Glomerular visceral epithelial cell (primary cell): ENCODE results near the gene ROR1.
A peak's percentile ranks its signal among the peaks of the same experiment; 100 is the strongest.

Experiments
- DNase-seq: peaks from one replicate; pipeline ENCODE4 v3.0.0-alpha.2; 2016; ENCODE audit errors: extremely low spot score

Gene ROR1

GRCh38 chr1:63935143-63935542 lies 161.3 kb downstream of the ROR1 start:
- peak; percentile 57 for DNase-seq

- peak; percentile 30 for DNase-seq
Observed at GRCh38 chr1:63935553-63935952, 161.7 kb downstream of the ROR1 start.

- DNase-seq = peak; percentile 66
Observed at GRCh38 chr1:63936276-63936675, 162.5 kb downstream of the ROR1 start.

GRCh38 chr1:63936801-63937200 lies 163.0 kb downstream of the ROR1 start:
- DNase-seq = no peak

GRCh38 chr1:63937461-63938022 lies 163.7 kb downstream of the ROR1 start:
- DNase-seq = no peak

GRCh38 chr1:63940440-63940839 lies 166.6 kb downstream of the ROR1 start:
- DNase-seq = no peak

- DNase-seq = no peak
Observed at GRCh38 chr1:63943393-63943792, 169.6 kb downstream of the ROR1 start.

- no peak for DNase-seq
Observed at GRCh38 chr1:63945943-63946342, 172.1 kb downstream of the ROR1 start.

- DNase-seq = no peak
Observed at GRCh38 chr1:63946866-63947491, 173.2 kb downstream of the ROR1 start.

GRCh38 chr1:63947904-63948303 lies 174.1 kb downstream of the ROR1 start:
- no peak for DNase-seq

GRCh38 chr1:63950023-63950422 lies 176.2 kb downstream of the ROR1 start:
- DNase-seq = no peak

- DNase-seq = no peak
Observed at GRCh38 chr1:63951059-63951946, 177.5 kb downstream of the ROR1 start.

GRCh38 chr1:63954187-63954586 lies 180.4 kb downstream of the ROR1 start:
- no peak for DNase-seq

GRCh38 chr1:63955370-63956145 lies 181.7 kb downstream of the ROR1 start:
- DNase-seq = peak; percentile 31

- DNase-seq = no peak
Observed at GRCh38 chr1:63958556-63958955, 184.7 kb downstream of the ROR1 start.

- no peak for DNase-seq
Observed at GRCh38 chr1:63960326-63960725, 186.5 kb downstream of the ROR1 start.

- DNase-seq = no peak
Observed at GRCh38 chr1:63966016-63966415, 192.2 kb downstream of the ROR1 start.

GRCh38 chr1:63967901-63968300 lies 194.1 kb downstream of the ROR1 start:
- no peak for DNase-seq

GRCh38 chr1:63968663-63969440 lies 195.0 kb downstream of the ROR1 start:
- DNase-seq = peak; percentile 23

- peak; percentile 93 for DNase-seq
Observed at GRCh38 chr1:63969441-63969901, 195.7 kb downstream of the ROR1 start.

- DNase-seq = no peak
Observed at GRCh38 chr1:63971557-63971956, 197.7 kb downstream of the ROR1 start.
